Thymus (tissue), 2 donors: ENCODE data around the gene CD300LB. TPM values are rescaled to one million over a fixed set of nuclear protein-coding genes. Genes with fewer than 3 reads are reported as not detected.

Experiments
- polyA plus RNA-seq: library from polyadenylated mRNA; stranded (reverse); fragments of 200-250 nt; gene quantifications from one replicate; pipeline ENCODE4 v1.2.3, GENCODE V29; 2013
- total RNA-seq: library from RNA; stranded (reverse); fragments of 120-200 nt; gene quantifications from one replicate; pipeline ENCODE4 v1.2.4, GENCODE V29; 2013
- donor health status: healthy.

CD300LB gene
- total and polyA plus RNA-seq, 2 donors: 0.38 to 0.64 TPM

Other genes with a start within 250 kb of the CD300LB start
- 5.2 TPM for gene KIF19, start 205.2 kb downstream of the CD300LB start, total RNA-seq
- gene KIF19, start 205.2 kb downstream of the CD300LB start, polyA plus RNA-seq: 4.7 TPM
- 0.05 TPM for gene BTBD17, start 169.6 kb downstream of the CD300LB start, total RNA-seq
- 0.16 TPM for gene BTBD17, start 169.6 kb downstream of the CD300LB start, polyA plus RNA-seq
- 0.09 TPM for gene GPR142, start 164.0 kb downstream of the CD300LB start, total RNA-seq
- 0.16 TPM for gene GPR142, start 164.0 kb downstream of the CD300LB start, polyA plus RNA-seq
- gene GPRC5C, start 99.4 kb downstream of the CD300LB start, total RNA-seq: 11.5 TPM
- 14.3 TPM for gene GPRC5C, start 99.4 kb downstream of the CD300LB start, polyA plus RNA-seq
- gene CD300A, start 64.8 kb downstream of the CD300LB start, total RNA-seq: 28.0 TPM
- gene CD300A, start 64.8 kb downstream of the CD300LB start, polyA plus RNA-seq: 26.7 TPM
- 0.80 TPM for gene CD300C, start 14.6 kb upstream of the CD300LB start, total RNA-seq
- 1.2 TPM for gene CD300C, start 14.6 kb upstream of the CD300LB start, polyA plus RNA-seq
- 0.38 TPM for gene CD300H, start 36.0 kb upstream of the CD300LB start, total RNA-seq
- 2.8 TPM for gene CD300H, start 36.0 kb upstream of the CD300LB start, polyA plus RNA-seq
- gene CD300LD, start 60.8 kb upstream of the CD300LB start, total RNA-seq: not detected
- 0.16 TPM for gene CD300LD, start 60.8 kb upstream of the CD300LB start, polyA plus RNA-seq
- gene CD300E, start 92.3 kb upstream of the CD300LB start, total RNA-seq: 0.33 TPM
- 4.0 TPM for gene CD300E, start 92.3 kb upstream of the CD300LB start, polyA plus RNA-seq
- 3.4 TPM for gene CD300LF, start 181.4 kb upstream of the CD300LB start, total RNA-seq
- gene CD300LF, start 181.4 kb upstream of the CD300LB start, polyA plus RNA-seq: 6.0 TPM
- gene RAB37, start 205.8 kb upstream of the CD300LB start, total RNA-seq: 19.9 TPM
- 29.3 TPM for gene RAB37, start 205.8 kb upstream of the CD300LB start, polyA plus RNA-seq
- 49.5 TPM for gene NHERF1, start 217.2 kb upstream of the CD300LB start, total RNA-seq
- 56.6 TPM for gene NHERF1, start 217.2 kb upstream of the CD300LB start, polyA plus RNA-seq
- 17.8 TPM for gene NAT9, start 244.9 kb upstream of the CD300LB start, total RNA-seq
- 31.1 TPM for gene NAT9, start 244.9 kb upstream of the CD300LB start, polyA plus RNA-seq